Measurements from ENCODE around the gene GRHL3. TPM values are rescaled to one million over a fixed set of nuclear protein-coding genes. Genes with fewer than 3 reads are reported as not detected.
A peak's percentile ranks its signal among the peaks of the same experiment; 100 is the strongest.

Gene GRHL3
- total RNA-seq, 1 experiment from 2014 or later, result 2.5 TPM

GRCh38 chr1:24322470-24323177 is 3.5 kb downstream of the GRHL3 start:
- ChIA-PET POLR2A (no interaction called here), CTCF (interaction anchor here (1.0 to 6.1 kb wide), 9 partner anchors 10 to 124 kb away, joined by 3 to 39 read pairs (median 6); no protein-coding TSS in a partner anchor)
- Mint-ChIP-seq H3K4me3 (peak overlapping the region; percentile 86), H3K27ac (no peak overlapping the region), H3K27me3 (ENCODE audit: low read depth) (peaks cover 46% of the 10 kb centered on the region), H3K36me3 (no peaks in the 10 kb centered on the region), H3K4me1 (peaks cover 51% of the 10 kb centered on the region), H3K9me3 (no peaks in the 10 kb centered on the region)
- DNase-seq (ENCODE audit: low spot score) (peak; percentile 46), ATAC-seq (peak; percentile 21)
- TF ChIP-seq FOXP1 (CRISPR knock-in tag; IDR thresholded peaks at IDR 0.05; ENCODE audit: borderline replicate concordance), result 0 out of 2 replicates have a peak, but pooled peaks have one; percentile 3
- TF ChIP-seq MYBL2 (CRISPR knock-in tag; IDR thresholded peaks at IDR 0.05), result 0 out of 2 replicates have a peak, but pooled peaks have one; percentile 18
- no peak for TF ChIP-seq MXD4 (CRISPR knock-in tag; IDR thresholded peaks at IDR 0.05; ENCODE audit: borderline replicate concordance)

GRCh38 chr1:24323281-24323680 is 4.1 kb downstream of the GRHL3 start:
- ChIA-PET POLR2A (no interaction called here), CTCF (interaction anchor here (0.6 to 1.7 kb wide), 5 partner anchors 15 to 252 kb away, joined by 3 to 6 read pairs (median 6); no protein-coding TSS in a partner anchor)
- H3K4me1 Mint-ChIP-seq, result peaks cover 46% of the 10 kb centered on the region
- ATAC-seq (no peak), DNase-seq (ENCODE audit: low spot score) (no peak)
- no peak overlapping the region for H3K27ac Mint-ChIP-seq
- H3K27me3 Mint-ChIP-seq (ENCODE audit: low read depth), result peaks cover 46% of the 10 kb centered on the region
- H3K4me3 Mint-ChIP-seq, result peak overlapping the region; percentile 86; the same call in 1 of the 2 replicates
- H3K9me3 Mint-ChIP-seq, result no peaks in the 10 kb centered on the region
- TF ChIP-seq, protein P1, sequence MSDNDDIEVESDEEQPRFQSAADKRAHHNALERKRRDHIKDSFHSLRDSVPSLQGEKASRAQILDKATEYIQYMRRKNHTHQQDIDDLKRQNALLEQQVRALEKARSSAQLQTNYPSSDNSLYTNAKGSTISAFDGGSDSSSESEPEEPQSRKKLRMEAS (CRISPR knock-in tag; IDR thresholded peaks at IDR 0.05), result no peak
- TF ChIP-seq ZNF121 (CRISPR knock-in tag; IDR thresholded peaks at IDR 0.05) (no peak), ETV6 (CRISPR knock-in tag; IDR thresholded peaks at IDR 0.05) (no peak)
- no peaks in the 10 kb centered on the region for H3K36me3 Mint-ChIP-seq

DNA sequence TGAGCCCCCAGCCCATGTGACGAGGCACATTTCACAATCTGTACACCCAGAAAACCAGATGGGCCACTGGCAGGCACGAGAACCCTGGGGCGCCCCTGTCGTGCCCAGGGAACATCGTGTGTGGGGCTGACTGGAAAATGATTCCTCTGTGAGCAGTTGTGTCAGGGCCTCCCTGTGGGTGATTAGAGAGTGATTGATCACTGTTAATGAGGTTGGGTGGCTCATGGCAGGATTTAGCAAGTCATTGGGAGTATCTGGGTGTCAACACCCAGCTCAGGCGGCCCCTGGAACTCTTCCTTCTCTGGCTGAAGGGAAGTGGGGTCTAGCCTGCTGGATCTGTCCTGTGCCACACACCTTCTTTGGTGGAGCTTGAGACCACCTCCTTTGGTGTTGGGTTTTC is 5.7 kb downstream of the GRHL3 start:
- Mint-ChIP-seq H3K4me1 (peaks cover 33% of the 10 kb centered on the region), H3K27ac (no peak overlapping the region), H3K4me3 (no peak overlapping the region), H3K9me3 (no peaks in the 10 kb centered on the region), H3K27me3 (ENCODE audit: low read depth) (peaks cover 38% of the 10 kb centered on the region), H3K36me3 (no peaks in the 10 kb centered on the region)
- no peak for ATAC-seq
- no peak for DNase-seq (ENCODE audit: low spot score)
- POLR2A ChIA-PET, result interaction anchor here (0.8 kb wide), 1 partner anchor 16 kb away, joined by 3 read pairs; no protein-coding TSS in a partner anchor
- CTCF ChIA-PET, result no interaction called here
- TF ChIP-seq, protein P2, sequence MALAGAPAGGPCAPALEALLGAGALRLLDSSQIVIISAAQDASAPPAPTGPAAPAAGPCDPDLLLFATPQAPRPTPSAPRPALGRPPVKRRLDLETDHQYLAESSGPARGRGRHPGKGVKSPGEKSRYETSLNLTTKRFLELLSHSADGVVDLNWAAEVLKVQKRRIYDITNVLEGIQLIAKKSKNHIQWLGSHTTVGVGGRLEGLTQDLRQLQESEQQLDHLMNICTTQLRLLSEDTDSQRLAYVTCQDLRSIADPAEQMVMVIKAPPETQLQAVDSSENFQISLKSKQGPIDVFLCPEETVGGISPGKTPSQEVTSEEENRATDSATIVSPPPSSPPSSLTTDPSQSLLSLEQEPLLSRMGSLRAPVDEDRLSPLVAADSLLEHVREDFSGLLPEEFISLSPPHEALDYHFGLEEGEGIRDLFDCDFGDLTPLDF (CRISPR knock-in tag; IDR thresholded peaks at IDR 0.05), result no peak
- TF ChIP-seq ZNF232 (CRISPR knock-in tag; IDR thresholded peaks at IDR 0.05), result no peak
- TF ChIP-seq, protein P3, sequence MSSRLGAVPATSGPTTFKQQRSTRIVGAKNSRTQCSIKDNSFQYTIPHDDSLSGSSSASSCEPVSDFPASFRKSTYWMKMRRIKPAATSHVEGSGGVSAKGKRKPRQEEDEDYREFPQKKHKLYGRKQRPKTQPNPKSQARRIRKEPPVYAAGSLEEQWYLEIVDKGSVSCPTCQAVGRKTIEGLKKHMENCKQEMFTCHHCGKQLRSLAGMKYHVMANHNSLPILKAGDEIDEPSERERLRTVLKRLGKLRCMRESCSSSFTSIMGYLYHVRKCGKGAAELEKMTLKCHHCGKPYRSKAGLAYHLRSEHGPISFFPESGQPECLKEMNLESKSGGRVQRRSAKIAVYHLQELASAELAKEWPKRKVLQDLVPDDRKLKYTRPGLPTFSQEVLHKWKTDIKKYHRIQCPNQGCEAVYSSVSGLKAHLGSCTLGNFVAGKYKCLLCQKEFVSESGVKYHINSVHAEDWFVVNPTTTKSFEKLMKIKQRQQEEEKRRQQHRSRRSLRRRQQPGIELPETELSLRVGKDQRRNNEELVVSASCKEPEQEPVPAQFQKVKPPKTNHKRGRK (CRISPR knock-in tag; IDR thresholded peaks at IDR 0.05; ENCODE audit: borderline replicate concordance), result no peak
- no peak for TF ChIP-seq MYBL2 (CRISPR knock-in tag; IDR thresholded peaks at IDR 0.05)
- TF ChIP-seq, protein P4, sequence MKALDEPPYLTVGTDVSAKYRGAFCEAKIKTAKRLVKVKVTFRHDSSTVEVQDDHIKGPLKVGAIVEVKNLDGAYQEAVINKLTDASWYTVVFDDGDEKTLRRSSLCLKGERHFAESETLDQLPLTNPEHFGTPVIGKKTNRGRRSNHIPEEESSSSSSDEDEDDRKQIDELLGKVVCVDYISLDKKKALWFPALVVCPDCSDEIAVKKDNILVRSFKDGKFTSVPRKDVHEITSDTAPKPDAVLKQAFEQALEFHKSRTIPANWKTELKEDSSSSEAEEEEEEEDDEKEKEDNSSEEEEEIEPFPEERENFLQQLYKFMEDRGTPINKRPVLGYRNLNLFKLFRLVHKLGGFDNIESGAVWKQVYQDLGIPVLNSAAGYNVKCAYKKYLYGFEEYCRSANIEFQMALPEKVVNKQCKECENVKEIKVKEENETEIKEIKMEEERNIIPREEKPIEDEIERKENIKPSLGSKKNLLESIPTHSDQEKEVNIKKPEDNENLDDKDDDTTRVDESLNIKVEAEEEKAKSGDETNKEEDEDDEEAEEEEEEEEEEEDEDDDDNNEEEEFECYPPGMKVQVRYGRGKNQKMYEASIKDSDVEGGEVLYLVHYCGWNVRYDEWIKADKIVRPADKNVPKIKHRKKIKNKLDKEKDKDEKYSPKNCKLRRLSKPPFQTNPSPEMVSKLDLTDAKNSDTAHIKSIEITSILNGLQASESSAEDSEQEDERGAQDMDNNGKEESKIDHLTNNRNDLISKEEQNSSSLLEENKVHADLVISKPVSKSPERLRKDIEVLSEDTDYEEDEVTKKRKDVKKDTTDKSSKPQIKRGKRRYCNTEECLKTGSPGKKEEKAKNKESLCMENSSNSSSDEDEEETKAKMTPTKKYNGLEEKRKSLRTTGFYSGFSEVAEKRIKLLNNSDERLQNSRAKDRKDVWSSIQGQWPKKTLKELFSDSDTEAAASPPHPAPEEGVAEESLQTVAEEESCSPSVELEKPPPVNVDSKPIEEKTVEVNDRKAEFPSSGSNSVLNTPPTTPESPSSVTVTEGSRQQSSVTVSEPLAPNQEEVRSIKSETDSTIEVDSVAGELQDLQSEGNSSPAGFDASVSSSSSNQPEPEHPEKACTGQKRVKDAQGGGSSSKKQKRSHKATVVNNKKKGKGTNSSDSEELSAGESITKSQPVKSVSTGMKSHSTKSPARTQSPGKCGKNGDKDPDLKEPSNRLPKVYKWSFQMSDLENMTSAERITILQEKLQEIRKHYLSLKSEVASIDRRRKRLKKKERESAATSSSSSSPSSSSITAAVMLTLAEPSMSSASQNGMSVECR (CRISPR knock-in tag; IDR thresholded peaks at IDR 0.05; ENCODE audit: borderline replicate concordance), result no peak
- no peak for TF ChIP-seq GRHL2 (CRISPR knock-in tag; IDR thresholded peaks at IDR 0.05; ENCODE audit: insufficient replicate concordance, severe bottlenecking)
- TF ChIP-seq ZNF671 (CRISPR knock-in tag; IDR thresholded peaks at IDR 0.05), result no peak
- no peak for TF ChIP-seq ZNF416 (CRISPR knock-in tag; IDR thresholded peaks at IDR 0.05)
- no peak for TF ChIP-seq HMGA2 (CRISPR knock-in tag; IDR thresholded peaks at IDR 0.05)
- TF ChIP-seq, protein P5, sequence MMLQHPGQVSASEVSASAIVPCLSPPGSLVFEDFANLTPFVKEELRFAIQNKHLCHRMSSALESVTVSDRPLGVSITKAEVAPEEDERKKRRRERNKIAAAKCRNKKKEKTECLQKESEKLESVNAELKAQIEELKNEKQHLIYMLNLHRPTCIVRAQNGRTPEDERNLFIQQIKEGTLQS (CRISPR knock-in tag; conservative IDR thresholded peaks at IDR 0.05), result no peak
- no peak for TF ChIP-seq USF1 (CRISPR knock-in tag; IDR thresholded peaks at IDR 0.05)
- TF ChIP-seq JUN (CRISPR knock-in tag; IDR thresholded peaks at IDR 0.05), result no peak
- TF ChIP-seq, protein P6, sequence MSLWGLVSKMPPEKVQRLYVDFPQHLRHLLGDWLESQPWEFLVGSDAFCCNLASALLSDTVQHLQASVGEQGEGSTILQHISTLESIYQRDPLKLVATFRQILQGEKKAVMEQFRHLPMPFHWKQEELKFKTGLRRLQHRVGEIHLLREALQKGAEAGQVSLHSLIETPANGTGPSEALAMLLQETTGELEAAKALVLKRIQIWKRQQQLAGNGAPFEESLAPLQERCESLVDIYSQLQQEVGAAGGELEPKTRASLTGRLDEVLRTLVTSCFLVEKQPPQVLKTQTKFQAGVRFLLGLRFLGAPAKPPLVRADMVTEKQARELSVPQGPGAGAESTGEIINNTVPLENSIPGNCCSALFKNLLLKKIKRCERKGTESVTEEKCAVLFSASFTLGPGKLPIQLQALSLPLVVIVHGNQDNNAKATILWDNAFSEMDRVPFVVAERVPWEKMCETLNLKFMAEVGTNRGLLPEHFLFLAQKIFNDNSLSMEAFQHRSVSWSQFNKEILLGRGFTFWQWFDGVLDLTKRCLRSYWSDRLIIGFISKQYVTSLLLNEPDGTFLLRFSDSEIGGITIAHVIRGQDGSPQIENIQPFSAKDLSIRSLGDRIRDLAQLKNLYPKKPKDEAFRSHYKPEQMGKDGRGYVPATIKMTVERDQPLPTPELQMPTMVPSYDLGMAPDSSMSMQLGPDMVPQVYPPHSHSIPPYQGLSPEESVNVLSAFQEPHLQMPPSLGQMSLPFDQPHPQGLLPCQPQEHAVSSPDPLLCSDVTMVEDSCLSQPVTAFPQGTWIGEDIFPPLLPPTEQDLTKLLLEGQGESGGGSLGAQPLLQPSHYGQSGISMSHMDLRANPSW (CRISPR knock-in tag; conservative IDR thresholded peaks at IDR 0.05; ENCODE audit: low read depth), result no peak
